ENCODE data around the gene RAB40C.

RAB40C gene

GRCh38 chr16:589658-590187 is at the start of gene RAB40C:
TSS of gene RAB40C (plus strand) at chr16:590066. CDS start at chr16:590292, 226 bp downstream.
- DNase-seq (ENCODE audit: low spot score): peak; percentile 99

DNA sequence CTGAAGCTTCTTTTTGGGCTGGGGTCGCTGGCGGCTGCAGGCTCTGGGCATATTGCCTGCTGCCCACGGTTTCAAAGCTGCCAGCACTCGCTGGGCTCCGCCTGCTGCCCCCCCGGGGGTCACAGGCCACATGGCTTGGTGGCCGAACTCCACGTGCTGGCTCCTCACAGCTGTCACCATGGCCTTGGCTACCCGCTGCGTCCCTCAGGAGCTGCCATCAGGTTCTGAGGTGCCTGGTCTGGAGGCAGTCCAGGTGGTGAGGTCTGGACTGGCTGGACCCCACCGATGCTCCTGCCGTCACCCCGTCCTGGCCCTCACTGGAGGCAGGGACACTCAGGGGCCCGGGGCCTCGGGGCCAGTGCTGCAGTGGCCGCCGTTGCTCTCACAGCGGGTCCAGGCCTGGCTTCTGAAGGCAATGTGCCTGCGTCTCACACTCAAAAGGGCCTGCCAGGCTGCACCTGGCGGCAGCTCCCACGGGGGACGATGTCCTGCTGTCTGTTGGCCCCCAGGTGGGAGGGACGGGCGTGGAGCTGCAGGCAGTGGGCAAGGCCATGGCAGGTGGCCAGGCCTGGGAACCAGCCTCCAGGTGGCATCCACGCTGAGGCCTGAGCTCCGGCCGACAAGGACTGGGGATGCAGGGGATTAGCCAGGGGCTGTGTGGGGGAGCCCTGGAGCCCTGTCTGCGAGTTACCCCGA is 49.1 kb upstream of the RAB40C start:
- no peak for DNase-seq (ENCODE audit: low spot score)

GRCh38 chr16:543301-544164 is 46.3 kb upstream of the RAB40C start:
- no peak for DNase-seq (ENCODE audit: low spot score)

DNA sequence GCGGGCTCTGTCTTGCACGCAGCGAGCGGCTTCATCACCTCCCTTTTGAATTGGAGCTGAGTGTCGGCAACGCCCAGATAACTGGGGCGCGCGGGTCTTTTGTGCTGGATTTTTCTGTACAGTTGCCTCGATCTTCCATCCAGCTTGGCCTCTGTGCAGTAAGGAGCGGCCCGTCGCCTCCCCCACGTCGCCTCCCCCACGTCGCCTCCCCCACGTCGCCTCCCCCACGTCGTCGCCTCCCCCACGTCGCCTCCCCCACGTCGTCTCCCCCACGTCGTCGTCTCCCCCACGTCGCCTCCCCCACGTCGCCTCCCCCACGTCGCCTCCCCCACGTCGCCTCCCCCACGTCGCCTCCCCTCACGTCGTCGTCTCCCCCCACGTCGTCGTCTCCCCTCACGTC is 45.3 kb upstream of the RAB40C start:
- DNase-seq (ENCODE audit: low spot score): no peak

- DNase-seq (ENCODE audit: low spot score): peak; percentile 83
These were observed 42.7 kb upstream of the RAB40C start for GRCh38 chr16:546909-547770.

GRCh38 chr16:548586-548985 is 41.3 kb upstream of the RAB40C start:
- no peak for DNase-seq (ENCODE audit: low spot score)

DNA sequence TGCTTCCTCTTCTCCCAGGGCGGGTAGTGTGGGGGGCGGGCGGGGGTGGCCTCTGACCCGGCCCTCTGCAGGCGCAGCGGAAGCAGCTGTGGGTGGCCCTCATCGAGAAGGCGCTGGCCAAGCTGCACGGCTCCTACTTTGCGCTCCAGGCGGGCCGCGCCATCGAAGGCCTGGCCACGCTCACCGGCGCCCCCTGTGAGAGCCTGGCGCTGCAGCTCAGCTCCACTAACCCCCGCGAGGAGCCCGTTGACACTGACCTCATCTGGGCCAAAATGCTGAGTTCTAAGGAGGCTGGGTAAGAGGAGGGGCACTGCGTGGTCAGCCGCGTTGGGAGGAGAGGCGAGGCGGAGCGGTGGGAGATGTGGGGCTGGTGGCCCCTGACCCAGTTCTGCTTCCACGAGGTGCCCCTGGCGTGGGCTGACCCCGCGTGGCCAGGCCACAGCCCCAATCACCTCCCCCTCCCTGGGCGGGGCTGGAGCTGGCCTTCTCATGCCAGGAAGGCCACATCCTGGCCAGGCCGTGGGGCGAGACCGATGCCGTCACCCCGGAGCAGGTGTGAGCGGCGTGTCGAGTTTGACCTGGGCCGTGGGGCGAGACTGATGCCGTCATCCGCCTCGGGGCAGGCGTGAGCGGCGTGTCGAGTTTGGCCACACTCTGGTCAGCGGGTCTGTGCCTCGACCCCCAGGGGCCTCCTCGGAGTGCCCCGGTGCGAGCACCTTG is 40.2 kb upstream of the RAB40C start:
- no peak for DNase-seq (ENCODE audit: low spot score)

GRCh38 chr16:551210-551609 is 38.7 kb upstream of the RAB40C start:
- DNase-seq (ENCODE audit: low spot score): no peak

GRCh38 chr16:552171-552570 is 37.7 kb upstream of the RAB40C start:
- no peak for DNase-seq (ENCODE audit: low spot score)

GRCh38 chr16:553601-554296 is 36.1 kb upstream of the RAB40C start:
- DNase-seq (ENCODE audit: low spot score): no peak

DNA sequence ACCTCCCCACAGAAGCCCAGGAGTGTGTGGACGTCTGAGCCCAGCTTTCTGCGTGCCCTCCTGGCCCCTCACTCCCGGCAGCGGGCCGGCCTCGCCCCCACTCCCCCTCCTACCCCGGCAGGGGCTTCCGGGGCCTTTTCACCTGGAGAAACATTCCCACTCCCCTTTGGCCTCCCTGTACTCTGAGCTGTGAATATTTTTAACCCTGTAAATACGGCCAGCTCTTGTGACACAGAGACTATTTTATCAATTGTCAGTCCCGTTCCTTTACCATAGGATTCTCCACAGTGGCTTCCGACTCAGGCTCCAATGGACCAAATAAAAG is 35.6 kb upstream of the RAB40C start:
- no peak for DNase-seq (ENCODE audit: low spot score)

- no peak for DNase-seq (ENCODE audit: low spot score)
These were observed 35.1 kb upstream of the RAB40C start for GRCh38 chr16:554640-555365.

GRCh38 chr16:555528-556473 is 34.1 kb upstream of the RAB40C start:
- no peak for DNase-seq (ENCODE audit: low spot score)

- DNase-seq (ENCODE audit: low spot score): no peak
These were observed 33.2 kb upstream of the RAB40C start for GRCh38 chr16:556474-557173.

DNA sequence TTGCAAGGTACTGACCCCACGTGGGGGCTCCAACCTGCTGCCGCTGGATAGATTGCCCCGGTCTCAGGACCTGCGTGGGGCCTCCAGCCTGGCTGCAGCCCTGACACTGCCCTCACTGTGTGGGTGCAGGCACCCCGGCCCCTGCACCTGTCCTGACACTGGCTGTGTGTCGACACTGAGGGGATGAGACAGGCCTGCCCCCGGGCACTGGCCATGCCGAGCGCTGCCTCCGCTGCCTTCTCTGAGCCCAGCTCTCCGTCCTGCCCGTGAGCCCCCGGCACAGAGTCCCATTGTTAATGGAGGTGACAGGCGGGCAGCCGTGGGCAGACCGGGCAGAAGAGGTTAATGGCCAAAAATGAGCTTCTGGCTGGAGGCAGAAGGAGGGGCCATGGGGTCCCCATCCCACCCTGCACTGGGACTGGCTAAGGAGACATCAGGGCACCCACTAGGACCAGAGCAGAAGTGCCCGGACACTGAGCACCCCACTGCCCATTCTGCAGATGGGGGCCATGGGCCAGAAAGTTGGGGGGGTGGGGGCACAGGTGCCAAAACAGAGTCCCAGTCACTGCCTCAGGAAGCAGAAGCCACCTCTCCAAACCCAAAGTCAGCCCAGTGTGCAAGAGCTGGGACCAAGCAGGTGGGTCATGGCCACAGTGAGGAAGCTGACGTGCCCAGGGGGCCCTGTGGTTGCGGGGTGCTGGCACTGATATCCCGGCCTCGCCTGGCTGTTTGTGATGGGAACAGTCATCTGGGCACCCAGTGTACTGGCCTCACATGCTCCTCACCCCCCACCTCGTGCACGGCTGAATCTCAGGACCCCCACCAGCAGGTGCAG is 32.2 kb upstream of the RAB40C start:
- no peak for DNase-seq (ENCODE audit: low spot score)

DNA sequence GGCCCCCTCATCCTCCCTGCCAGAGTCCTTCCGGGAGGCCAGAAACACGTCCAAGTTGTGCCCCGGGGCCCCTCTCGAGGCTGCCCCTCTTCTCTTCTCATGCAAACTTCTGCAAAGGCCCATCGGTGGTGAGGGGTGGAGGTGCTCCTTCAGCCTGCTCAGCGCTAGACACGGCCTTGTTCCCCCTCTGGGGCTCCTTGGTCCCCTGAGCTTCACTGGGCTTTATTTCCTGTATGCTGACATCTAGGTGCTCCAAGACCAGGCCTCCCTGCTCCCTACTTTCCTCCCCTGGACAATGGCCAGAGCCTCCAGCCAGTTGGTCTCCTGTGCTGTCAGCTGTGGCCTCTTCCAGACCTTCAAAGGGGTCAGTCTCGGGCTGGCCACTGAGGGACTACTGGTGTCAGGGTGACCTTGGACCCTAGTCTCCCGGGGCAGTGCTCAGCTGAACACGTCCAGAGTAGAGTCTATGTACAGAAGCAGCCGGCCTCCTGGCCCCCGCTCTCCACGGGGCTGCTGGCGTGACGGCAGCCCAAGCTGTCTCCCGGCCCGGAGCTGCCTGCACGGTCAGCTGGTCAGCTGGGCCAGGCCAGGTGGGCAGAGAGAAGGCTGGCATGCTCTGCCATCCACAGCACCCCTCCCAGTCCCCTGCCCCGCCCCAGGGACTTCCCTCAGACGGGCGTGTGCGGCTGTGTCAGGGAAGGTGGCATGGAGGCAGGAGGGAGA is 31.4 kb upstream of the RAB40C start:
- DNase-seq (ENCODE audit: low spot score): no peak

GRCh38 chr16:559021-559380 is 30.9 kb upstream of the RAB40C start:
- no peak for DNase-seq (ENCODE audit: low spot score)

Measured in hematopoietic multipotent progenitor cell treated with erythropoietin and hydrocortisone succinate and interleukin-3 and kit ligand, for 17 days (in vitro differentiated cells).